ENCODE results near the gene PSMD13.

The PSMD13 gene

GRCh38 chr11:250740-251299 is 14.0 kb downstream of the PSMD13 start:
- peak; percentile 73 for TF ChIP-seq CTCF (IDR thresholded peaks at IDR 0.05; ENCODE audit: extremely low read depth, missing control alignments)
- DNase-seq (ENCODE audit: low spot score): peak; percentile 63

DNA sequence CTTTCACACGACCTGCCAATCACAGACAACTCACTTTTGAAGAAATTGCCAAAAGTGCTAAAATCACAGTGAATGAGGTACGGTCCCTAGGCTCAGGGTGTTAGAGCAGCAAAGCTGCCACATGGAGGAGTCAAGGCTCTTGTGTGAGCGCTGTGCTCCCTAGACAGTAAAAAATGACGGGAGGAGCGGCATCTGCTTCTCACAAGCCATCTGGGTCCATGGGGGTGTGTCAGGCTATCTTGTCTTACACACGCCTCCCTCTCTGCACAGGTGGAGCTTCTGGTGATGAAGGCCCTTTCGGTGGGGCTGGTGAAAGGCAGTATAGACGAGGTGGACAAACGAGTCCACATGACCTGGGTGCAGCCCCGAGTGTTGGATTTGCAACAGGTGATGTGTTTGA is 14.8 kb downstream of the PSMD13 start:
- DNase-seq (ENCODE audit: low spot score): no peak
- no peak for TF ChIP-seq CTCF (IDR thresholded peaks at IDR 0.05; ENCODE audit: extremely low read depth, missing control alignments)

DNA sequence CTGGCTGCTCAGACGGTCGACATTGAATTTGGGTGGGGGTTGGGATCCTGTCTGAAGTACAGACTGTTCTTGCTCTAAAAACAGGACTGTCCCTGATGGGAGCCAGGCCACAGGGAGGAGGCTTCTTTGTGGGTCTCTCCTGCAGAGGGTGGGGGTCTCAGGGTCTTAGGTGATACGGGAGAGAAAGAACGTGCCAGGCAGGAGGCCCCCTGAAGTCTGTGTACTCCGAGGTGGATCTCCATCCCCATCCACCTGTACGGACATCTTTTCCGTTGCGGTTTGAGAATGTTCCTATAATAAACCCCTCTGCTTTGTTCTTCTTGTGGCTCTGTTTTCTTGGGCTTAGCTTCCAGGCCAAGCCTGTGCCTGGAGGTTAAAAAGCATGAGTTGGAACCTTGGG is 15.9 kb downstream of the PSMD13 start:
- no peak for DNase-seq (ENCODE audit: low spot score)
- no peak for TF ChIP-seq CTCF (IDR thresholded peaks at IDR 0.05; ENCODE audit: extremely low read depth, missing control alignments)

DNA sequence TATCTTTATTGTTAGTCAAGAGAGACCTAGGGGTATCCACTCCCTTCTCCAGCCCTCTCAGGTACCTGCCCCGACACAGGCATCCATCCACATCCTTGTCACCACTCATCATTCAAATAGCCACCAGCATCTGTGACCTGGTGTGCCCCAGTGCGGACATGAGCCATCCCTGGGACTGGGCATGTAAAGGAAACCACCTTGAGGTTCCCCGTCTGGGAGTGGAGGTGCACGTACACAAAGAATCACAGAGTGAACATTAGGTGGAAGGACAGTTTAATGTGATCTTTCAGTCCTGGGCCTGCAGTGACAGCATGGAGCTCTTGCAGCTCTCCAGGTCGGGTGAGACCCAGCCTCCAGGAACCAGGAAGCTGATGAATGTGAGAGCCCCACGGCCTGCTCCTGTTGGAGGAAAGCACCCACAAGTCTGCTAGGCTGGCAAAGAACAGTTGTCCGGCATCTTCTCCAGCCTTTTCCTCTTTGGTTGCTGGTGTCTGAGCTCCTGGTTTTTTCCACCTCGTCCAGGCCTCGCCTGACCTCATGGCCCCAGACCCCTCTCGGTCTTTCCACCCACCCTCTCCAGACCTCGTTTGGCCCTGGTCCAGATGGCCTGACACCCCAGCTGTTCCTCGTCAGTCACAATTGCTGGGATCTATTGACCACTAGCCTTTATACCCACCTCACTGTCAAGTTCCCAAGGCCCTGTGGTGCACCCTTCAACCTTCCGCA is 16.5 kb downstream of the PSMD13 start:
- no peak for TF ChIP-seq CTCF (IDR thresholded peaks at IDR 0.05; ENCODE audit: extremely low read depth, missing control alignments)
- DNase-seq (ENCODE audit: low spot score): no peak

GRCh38 chr11:253886-254270 is 17.1 kb downstream of the PSMD13 start:
- TF ChIP-seq CTCF (IDR thresholded peaks at IDR 0.05; ENCODE audit: extremely low read depth, missing control alignments): no peak
- no peak for DNase-seq (ENCODE audit: low spot score)

DNA sequence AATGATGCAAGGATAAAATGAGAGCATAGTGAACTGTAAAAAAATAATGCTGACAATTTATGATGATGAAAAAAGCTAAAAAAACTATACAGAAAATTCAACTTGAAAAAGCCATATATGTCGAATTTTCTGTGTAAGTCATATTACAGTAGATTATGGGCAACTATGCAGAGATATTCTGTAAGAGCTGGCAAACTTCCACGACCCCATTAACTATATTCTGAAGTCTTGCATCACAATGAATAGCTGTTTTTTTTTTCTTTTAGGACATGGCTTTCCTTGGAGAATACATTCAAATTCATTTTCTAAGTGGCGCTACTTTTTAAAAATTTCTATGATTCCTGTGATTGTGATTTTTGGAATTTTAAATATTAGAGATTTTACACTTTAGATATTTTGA is 18.4 kb downstream of the PSMD13 start:
- no peak for TF ChIP-seq CTCF (IDR thresholded peaks at IDR 0.05; ENCODE audit: extremely low read depth, missing control alignments)

DNA sequence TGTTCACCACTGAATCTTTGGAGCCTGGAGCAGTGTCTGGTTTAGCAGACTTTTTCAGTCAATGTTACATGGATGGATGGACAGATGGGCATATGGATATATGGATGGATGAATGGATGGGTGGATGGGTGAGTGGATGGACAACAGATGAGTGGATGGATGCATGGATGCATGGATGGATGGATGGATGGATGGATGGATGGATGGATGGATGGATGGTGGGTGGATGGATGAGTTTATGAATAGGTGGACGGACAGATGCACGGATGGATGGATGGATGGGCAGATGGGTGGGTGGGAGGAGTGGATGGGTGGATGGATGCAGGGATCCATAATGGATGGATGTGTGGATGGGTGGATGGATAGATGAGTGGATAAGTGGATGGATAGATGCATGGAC is 19.0 kb downstream of the PSMD13 start:
- DNase-seq (ENCODE audit: low spot score): no peak
- no peak for TF ChIP-seq CTCF (IDR thresholded peaks at IDR 0.05; ENCODE audit: extremely low read depth, missing control alignments)

More for the DNA sequence above, 18.4 kb downstream of the PSMD13 start:
- DNase-seq (ENCODE audit: low spot score): no peak

All from GM20000 (cell line).